ENCODE data around the gene AFP. TPM values are rescaled to one million over a fixed set of nuclear protein-coding genes. Genes with fewer than 3 reads are reported as not detected.
A peak's percentile ranks its signal among the peaks of the same experiment; 100 is the strongest.

The AFP gene
- total RNA-seq, 1 donor, result not detected

- Histone ChIP-seq H3K4me2 (ENCODE audit: insufficient read depth, low read length) (no peak overlapping the region), H4K20me1 (ENCODE audit: insufficient read depth, low read length) (no peaks in the 10 kb centered on the region)
Measured at GRCh38 chr4:73446336-73446938, 10.4 kb downstream of the AFP start.

GRCh38 chr4:73447671-73448070, 11.7 kb downstream of the AFP start:
- TF ChIP-seq CTCF (IDR thresholded peaks at IDR 0.05; ENCODE audit: extremely low read depth, low read depth, low read length), result no peak
- Histone ChIP-seq H3K4me2 (ENCODE audit: insufficient read depth, low read length) (no peak overlapping the region), H3K4me3 (ENCODE audit: insufficient read depth, low read length) (no peak overlapping the region), H3K4me1 (ENCODE audit: insufficient read depth, low read length) (peaks cover 22% of the 10 kb centered on the region), H2AFZ (ENCODE audit: low read length) (no peak overlapping the region), H3K27me3 (ENCODE audit: insufficient read depth, low read length) (peaks cover 10% of the 10 kb centered on the region), H3K27ac (ENCODE audit: low read depth, low read length) (peak overlapping the region; percentile 0), H4K20me1 (ENCODE audit: insufficient read depth, low read length) (no peaks in the 10 kb centered on the region), H3K9me3 (ENCODE audit: low read depth, low read length) (no peaks in the 10 kb centered on the region), H3K79me2 (ENCODE audit: insufficient read depth, low read length) (no peaks in the 10 kb centered on the region), H3K36me3 (ENCODE audit: insufficient read depth, low read length) (no peaks in the 10 kb centered on the region)
- no peak for DNase-seq (ENCODE audit: insufficient read length, low spot score, missing footprints)

More at GRCh38 chr4:73446336-73446938, 10.4 kb downstream of the AFP start:
- H3K27me3 ChIP-seq (ENCODE audit: insufficient read depth, low read length), result peaks cover 12% of the 10 kb centered on the region
- H3K79me2 ChIP-seq (ENCODE audit: insufficient read depth, low read length), result no peaks in the 10 kb centered on the region
- no peaks in the 10 kb centered on the region for H3K9me3 ChIP-seq (ENCODE audit: low read depth, low read length)
- DNase-seq (ENCODE audit: insufficient read length, low spot score, missing footprints), result no peak
- H3K4me1 ChIP-seq (ENCODE audit: insufficient read depth, low read length), result peaks cover 24% of the 10 kb centered on the region
- peak; percentile 83 for TF ChIP-seq CTCF (IDR thresholded peaks at IDR 0.05; ENCODE audit: extremely low read depth, low read depth, low read length)
- H3K27ac ChIP-seq (ENCODE audit: low read depth, low read length), result no peak overlapping the region
- no peak overlapping the region for H2AFZ ChIP-seq (ENCODE audit: low read length)
- H3K4me3 ChIP-seq (ENCODE audit: insufficient read depth, low read length), result no peak overlapping the region
- H3K36me3 ChIP-seq (ENCODE audit: insufficient read depth, low read length), result no peaks in the 10 kb centered on the region

- H3K4me1 ChIP-seq (ENCODE audit: insufficient read depth, low read length), result peaks cover 22% of the 10 kb centered on the region
- H4K20me1 ChIP-seq (ENCODE audit: insufficient read depth, low read length), result no peaks in the 10 kb centered on the region
- no peak for DNase-seq (ENCODE audit: insufficient read length, low spot score, missing footprints)
- H3K9me3 ChIP-seq (ENCODE audit: low read depth, low read length), result no peaks in the 10 kb centered on the region
- no peak overlapping the region for H3K4me3 ChIP-seq (ENCODE audit: insufficient read depth, low read length)
- peaks cover 6% of the 10 kb centered on the region for H3K27me3 ChIP-seq (ENCODE audit: insufficient read depth, low read length)
- TF ChIP-seq CTCF (IDR thresholded peaks at IDR 0.05; ENCODE audit: extremely low read depth, low read depth, low read length), result no peak
- H3K79me2 ChIP-seq (ENCODE audit: insufficient read depth, low read length), result no peaks in the 10 kb centered on the region
- no peak overlapping the region for H3K27ac ChIP-seq (ENCODE audit: low read depth, low read length)
- no peak overlapping the region for H2AFZ ChIP-seq (ENCODE audit: low read length)
- H3K4me2 ChIP-seq (ENCODE audit: insufficient read depth, low read length), result no peak overlapping the region
- no peaks in the 10 kb centered on the region for H3K36me3 ChIP-seq (ENCODE audit: insufficient read depth, low read length)
Measured at GRCh38 chr4:73448448-73449203, 12.6 kb downstream of the AFP start.

DNA sequence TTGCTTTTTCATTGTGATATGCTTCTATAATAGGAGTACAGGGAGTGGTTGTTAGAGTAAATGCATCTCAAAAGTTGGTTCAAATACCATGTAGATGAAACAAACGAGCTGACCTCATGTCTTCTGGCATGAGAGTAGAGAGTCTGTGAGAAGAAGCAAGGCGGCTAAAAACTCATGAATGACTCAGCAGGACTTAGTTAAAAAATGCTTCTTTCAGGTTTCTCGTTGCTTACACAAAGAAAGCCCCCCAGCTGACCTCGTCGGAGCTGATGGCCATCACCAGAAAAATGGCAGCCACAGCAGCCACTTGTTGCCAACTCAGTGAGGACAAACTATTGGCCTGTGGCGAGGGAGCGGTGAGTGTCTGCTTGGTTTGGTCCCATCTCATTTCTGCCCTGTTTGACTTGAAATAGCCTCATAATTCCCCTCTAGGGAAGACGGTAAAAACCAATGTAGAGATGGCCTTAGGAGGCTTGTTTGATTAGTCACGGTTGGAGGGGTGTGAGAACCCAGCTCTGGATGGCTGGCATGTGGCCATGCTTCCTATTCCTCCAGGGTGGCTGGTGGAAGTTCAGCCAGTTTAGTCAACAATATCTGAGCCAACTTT, 14.5 kb downstream of the AFP start:
- H3K36me3 ChIP-seq (ENCODE audit: insufficient read depth, low read length), result no peaks in the 10 kb centered on the region
- no peak for TF ChIP-seq CTCF (IDR thresholded peaks at IDR 0.05; ENCODE audit: extremely low read depth, low read depth, low read length)
- H3K4me3 ChIP-seq (ENCODE audit: insufficient read depth, low read length), result peak overlapping the region; percentile 65
- no peaks in the 10 kb centered on the region for H3K79me2 ChIP-seq (ENCODE audit: insufficient read depth, low read length)
- no peaks in the 10 kb centered on the region for H4K20me1 ChIP-seq (ENCODE audit: insufficient read depth, low read length)
- DNase-seq (ENCODE audit: insufficient read length, low spot score, missing footprints), result peak; percentile 39
- peak overlapping the region; percentile 93 for H2AFZ ChIP-seq (ENCODE audit: low read length)
- H3K27ac ChIP-seq (ENCODE audit: low read depth, low read length), result peak overlapping the region; percentile 99
- H3K9me3 ChIP-seq (ENCODE audit: low read depth, low read length), result no peaks in the 10 kb centered on the region
- H3K4me1 ChIP-seq (ENCODE audit: insufficient read depth, low read length), result peaks cover 22% of the 10 kb centered on the region
- H3K4me2 ChIP-seq (ENCODE audit: insufficient read depth, low read length), result peak overlapping the region; percentile 89
- no peaks in the 10 kb centered on the region for H3K27me3 ChIP-seq (ENCODE audit: insufficient read depth, low read length)

All from osteoblast (primary cell).